T-cell (primary cell): ENCODE measurements around the gene STAP1. TPM values are rescaled to one million over a fixed set of nuclear protein-coding genes. Genes with fewer than 3 reads are reported as not detected.
"Not testable (repeated sequence)": the region's sequence is repeated elsewhere in the genome, so short reads cannot be mapped to it uniquely, and the experiment has no call there.

Experiments
- ATAC-seq, 4 experiments: fragments of 200-7000 bp in 3 of 4; fragments of 150-1000 bp in 1 of 4; cut with Tn5 transposase; replicated peaks in 1 of 4; 1 replicate in 3 of 4; 2 replicates in 1 of 4; pipeline ENCODE4 v1.10.0; 2021; ENCODE audit warnings: moderate library complexity in 3 of 4, mild to moderate bottlenecking in 2 of 4, moderate number of reproducible peaks in 1 of 4
- CTCF ChIA-PET, 2 donors: fragments of 300-600 bp; sonication (Branson Sonifier 250); formaldehyde crosslinking; loops; one replicate each; lab custom pipeline; 2022; ENCODE audit warnings: antibody characterized with exemption in 2 of 2; lab: Charles Lee
- POLR2A ChIA-PET, 2 donors: fragments of 300-600 bp; sonication (Branson Sonifier 250); formaldehyde crosslinking; loops; one replicate each; lab custom pipeline; 2022; ENCODE audit warnings: antibody characterized with exemption in 2 of 2; lab: Charles Lee
- DNase-seq, 35 experiments: peaks; one replicate each; pipeline versions ENCODE4 v3.0.0 to v3.0.0-alpha.2; 2013 to 2023
- H3K27ac ChIP-seq: one replicate; pipeline ENCODE4 v1.5.1; 2013; ENCODE audit warnings: low read length
- H3K27me3 ChIP-seq, 2 experiments: replicated peaks in 1 of 2; 1 replicate in 1 of 2; 2 replicates in 1 of 2; pipeline versions ENCODE4 v1.6.1 to v1.7.0; 2013; ENCODE audit warnings: low read length in 1 of 2, mixed read lengths in 1 of 2; ENCODE audit not compliant: control insufficient read depth in 2 of 2, insufficient read depth in 2 of 2; ENCODE audit errors: extremely low read depth in 1 of 2
- H3K36me3 ChIP-seq, 2 donors: 1 replicate in 1 of 2; 2 replicates in 1 of 2; pipeline versions ENCODE4 v1.6.1 to v1.7.0; 2013; ENCODE audit warnings: low read length in 1 of 2; ENCODE audit not compliant: control insufficient read depth in 2 of 2, insufficient read depth in 1 of 2; ENCODE audit errors: extremely low read depth in 1 of 2
- H3K4me1 ChIP-seq, 2 experiments: 1 replicate in 1 of 2; 2 replicates in 1 of 2; pipeline versions ENCODE4 v1.6.1 to v1.7.0; 2013; ENCODE audit warnings: low read length in 2 of 2, mixed read lengths in 1 of 2; ENCODE audit not compliant: insufficient read depth in 2 of 2, control insufficient read depth in 1 of 2; ENCODE audit errors: extremely low read depth in 1 of 2
- H3K4me3 ChIP-seq, 2 donors: 1 replicate in 1 of 2; 2 replicates in 1 of 2; pipeline versions ENCODE4 v1.5.1 to v1.7.0; 2013; ENCODE audit warnings: mild to moderate bottlenecking in 2 of 2, low read length in 1 of 2, moderate library complexity in 1 of 2; ENCODE audit not compliant: control insufficient read depth in 1 of 2; ENCODE audit errors: extremely low read depth in 1 of 2
- H3K9me3 ChIP-seq: 2 replicates; pipeline ENCODE4 v1.7.0; 2013
- H3K27ac Mint-ChIP-seq, 2 donors: one replicate each; pipeline ENCODE4 v1.8.0; 2020 to 2021; ENCODE audit warnings: mild to moderate bottlenecking in 2 of 2, mixed read lengths in 2 of 2
- H3K27me3 Mint-ChIP-seq, 2 donors: one replicate each; pipeline ENCODE4 v1.8.0; 2021 to 2022; ENCODE audit warnings: mixed read lengths in 2 of 2
- H3K36me3 Mint-ChIP-seq: one replicate; pipeline ENCODE4 v1.8.0; 2021; ENCODE audit warnings: mixed read lengths
- H3K4me1 Mint-ChIP-seq, 3 donors: one replicate each; pipeline ENCODE4 v1.8.0; 2020 to 2022; ENCODE audit warnings: mixed read lengths in 3 of 3, mild to moderate bottlenecking in 1 of 3
- H3K4me3 Mint-ChIP-seq, 3 donors: one replicate each; pipeline ENCODE4 v1.8.0; 2020 to 2022; ENCODE audit warnings: mild to moderate bottlenecking in 3 of 3, mixed read lengths in 3 of 3, moderate library complexity in 3 of 3
- H3K9me3 Mint-ChIP-seq, 3 donors: one replicate each; pipeline ENCODE4 v1.8.0; 2020 to 2022; ENCODE audit warnings: mixed read lengths in 3 of 3
- WGBS: methylation state at CpG from one replicate; pipeline ENCODE4 v1.1.5; 2013; ENCODE audit warnings: missing lambda C conversion rate; ENCODE audit not compliant: insufficient coverage; 5-methylcytosine and 5-hydroxymethylcytosine counted together
- total RNA-seq, 35 experiments: library from RNA in 6 of 35; stranded (reverse) in 6 of 35; fragments of 120-200 nt in 1 of 35; gene quantifications; one replicate each; pipeline versions ENCODE4 v1.2.1 to v1.2.4 and lab custom pipeline; 2013 to 2026

The STAP1 gene
- total RNA-seq, 5 donors from 2014 or later (not counting 1 experiment from before 2014, with no cell fraction given), result 1.6 to 8.0 (median 4.3) TPM

DNA sequence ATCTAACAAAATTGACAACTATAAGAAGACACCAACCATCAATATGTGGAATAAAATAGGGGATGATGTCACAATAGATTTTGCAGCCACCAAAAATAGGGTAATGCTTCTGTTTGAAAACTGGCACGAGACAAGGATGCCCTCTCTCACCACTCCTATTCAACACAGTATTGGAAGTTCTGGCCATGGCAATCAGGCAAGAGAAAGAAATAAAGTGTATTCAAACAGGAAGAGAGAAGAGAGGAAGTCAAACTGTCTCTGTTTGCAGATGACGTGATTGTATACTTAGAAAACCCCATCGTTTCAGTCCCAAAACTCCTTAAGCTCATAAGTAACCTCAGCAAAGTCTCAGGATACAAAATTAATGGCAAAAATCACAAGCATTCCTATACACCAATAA lies 34.4 kb upstream of the STAP1 start:
- H3K27me3 Mint-ChIP-seq, H3K9me3 ChIP-seq, ATAC-seq, H3K9me3 Mint-ChIP-seq, H3K4me3 ChIP-seq, H3K27me3 ChIP-seq, DNase-seq, CTCF ChIA-PET, H3K27ac ChIP-seq: not testable (repeated sequence)
- Histone ChIP-seq H3K36me3 (peaks cover 0 to 19% of the 10 kb centered on the region in 2 donors), H3K4me1 (peaks cover 2 to 24% of the 10 kb centered on the region in 2 experiments)
- H3K4me3 Mint-ChIP-seq, result peak overlapping the region in 2 of 3 donors; percentile 13 to 44
- H3K36me3 Mint-ChIP-seq, result peaks cover 68% of the 10 kb centered on the region
- H3K4me1 Mint-ChIP-seq, result peaks cover 77 to 82% (median 80%) of the 10 kb centered on the region in 3 donors
- H3K27ac Mint-ChIP-seq, result peak overlapping the region; percentile 53 to 66
- POLR2A ChIA-PET, result interaction anchor here in 1 of 2 donors (0.6 to 1.1 kb wide), 2 partner anchors 20 to 159 kb away, joined by 3 read pairs; no protein-coding TSS in a partner anchor
- no CpG with 5 or more reads among the region's 3 CpGs for WGBS

GRCh38 chr4:67531379-67531962 lies 27.1 kb upstream of the STAP1 start:
- Histone ChIP-seq H3K4me1 (peaks cover 0 to 3% of the 10 kb centered on the region in 2 experiments), H3K9me3 (peaks cover 5% of the 10 kb centered on the region), H3K27ac (no peak overlapping the region), H3K4me3 (no peak overlapping the region), H3K27me3 (no peaks in the 10 kb centered on the region), H3K36me3 (peaks cover 13 to 46% of the 10 kb centered on the region in 2 donors)
- no peak for DNase-seq
- no peaks in the 10 kb centered on the region for H3K27me3 Mint-ChIP-seq
- ATAC-seq, result no peak
- 100% methylated on average over 2 of the region's 4 CpGs for WGBS
- H3K4me3 Mint-ChIP-seq, result peak overlapping the region in 1 of 3 donors; percentile 1
- CTCF ChIA-PET, result no interaction called here
- H3K36me3 Mint-ChIP-seq, result peaks cover 79% of the 10 kb centered on the region
- POLR2A ChIA-PET, result interaction anchor here in 1 of 2 donors (1.3 kb wide), 1 partner anchor 12 kb away, joined by 4 read pairs; no protein-coding TSS in a partner anchor
- H3K4me1 Mint-ChIP-seq, result peaks cover 58 to 63% (median 60%) of the 10 kb centered on the region in 3 donors
- H3K27ac Mint-ChIP-seq, result peak overlapping the region in 1 of 2 donors; percentile 34
- peaks cover 4 to 10% (median 7%) of the 10 kb centered on the region in 3 donors for H3K9me3 Mint-ChIP-seq

GRCh38 chr4:67532397-67532796 lies 26.1 kb upstream of the STAP1 start:
- DNase-seq, H3K27ac Mint-ChIP-seq, ATAC-seq, H3K9me3 Mint-ChIP-seq, H3K9me3 ChIP-seq, H3K4me3 Mint-ChIP-seq, CTCF ChIA-PET, H3K4me3 ChIP-seq, H3K27me3 Mint-ChIP-seq, H3K27ac ChIP-seq, H3K4me1 ChIP-seq, H3K27me3 ChIP-seq: not testable (repeated sequence)
- 100% methylated on average over 1 of the region's 4 CpGs for WGBS
- Mint-ChIP-seq H3K4me1 (peaks cover 50 to 55% (median 52%) of the 10 kb centered on the region in 3 donors), H3K36me3 (peaks cover 71% of the 10 kb centered on the region)
- peaks cover 13 to 52% of the 10 kb centered on the region in 2 donors for H3K36me3 ChIP-seq
- POLR2A ChIA-PET, result interaction anchor here in 1 of 2 donors (0.6 kb wide), 1 partner anchor 777 kb away, joined by 6 read pairs; no protein-coding TSS in a partner anchor

DNA sequence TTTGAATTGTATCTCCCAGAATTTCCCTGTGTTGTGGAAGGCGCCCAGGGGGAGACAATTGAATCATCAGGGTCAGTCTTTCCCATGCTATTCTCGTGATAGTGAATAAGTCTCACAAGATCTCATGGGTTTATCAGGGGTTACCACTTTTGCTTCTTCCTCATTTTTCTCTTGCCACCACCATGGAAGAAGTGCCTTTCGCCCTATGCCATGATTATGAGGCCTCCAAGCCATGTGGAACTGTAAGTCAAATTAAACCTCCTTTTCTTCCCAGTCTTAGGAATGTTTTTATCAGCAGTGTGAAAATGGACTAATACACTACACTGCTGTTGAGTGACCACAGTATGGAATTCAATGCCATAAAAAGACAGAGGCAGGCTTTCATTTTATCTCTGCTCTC lies 25.4 kb upstream of the STAP1 start:
- Mint-ChIP-seq H3K4me3 (no peak overlapping the region), H3K27me3 (no peaks in the 10 kb centered on the region), H3K36me3 (peaks cover 73% of the 10 kb centered on the region), H3K27ac (peak overlapping the region in 1 of 2 donors; percentile 49), H3K4me1 (peaks cover 44 to 52% (median 46%) of the 10 kb centered on the region in 3 donors), H3K9me3 (peaks cover 4 to 7% (median 7%) of the 10 kb centered on the region in 3 donors)
- Histone ChIP-seq H3K27me3 (no peaks in the 10 kb centered on the region), H3K36me3 (peaks cover 17 to 58% of the 10 kb centered on the region in 2 donors), H3K9me3 (peaks cover 5% of the 10 kb centered on the region), H3K4me3 (no peak overlapping the region), H3K27ac (no peak overlapping the region), H3K4me1 (no peaks in the 10 kb centered on the region)
- POLR2A ChIA-PET, result no interaction called here
- WGBS, result no CpG with 5 or more reads among the region's 3 CpGs
- CTCF ChIA-PET, result no interaction called here
- ATAC-seq, result no peak
- no peak for DNase-seq

- H3K9me3 Mint-ChIP-seq, result peaks cover 4 to 7% (median 7%) of the 10 kb centered on the region in 3 donors
- peaks cover 77% of the 10 kb centered on the region for H3K36me3 Mint-ChIP-seq
- ChIA-PET CTCF (interaction anchor here (0.6 to 1.1 kb wide), 3 partner anchors 8 to 17 kb away, joined by 3 to 4 read pairs (median 3); no protein-coding TSS in a partner anchor), POLR2A (interaction anchor here (0.7 to 2.5 kb wide), 4 partner anchors 8 to 92 kb away, joined by 3 to 9 read pairs (median 4); no protein-coding TSS in a partner anchor)
- Histone ChIP-seq H3K36me3 (peaks cover 17 to 60% of the 10 kb centered on the region in 2 donors), H3K9me3 (peaks cover 5% of the 10 kb centered on the region), H3K27ac (no peak overlapping the region), H3K4me1 (no peaks in the 10 kb centered on the region), H3K4me3 (no peak overlapping the region), H3K27me3 (no peaks in the 10 kb centered on the region)
- no peaks in the 10 kb centered on the region for H3K27me3 Mint-ChIP-seq
- H3K27ac Mint-ChIP-seq, result peak overlapping the region in 1 of 2 donors; percentile 12
- no CpG with 5 or more reads among the region's 2 CpGs for WGBS
- no peak overlapping the region for H3K4me3 Mint-ChIP-seq
- DNase-seq, result no peak
- H3K4me1 Mint-ChIP-seq, result peaks cover 41 to 58% (median 48%) of the 10 kb centered on the region in 3 donors
- no peak for ATAC-seq
Observed at GRCh38 chr4:67535280-67535840, 23.2 kb upstream of the STAP1 start.

DNA sequence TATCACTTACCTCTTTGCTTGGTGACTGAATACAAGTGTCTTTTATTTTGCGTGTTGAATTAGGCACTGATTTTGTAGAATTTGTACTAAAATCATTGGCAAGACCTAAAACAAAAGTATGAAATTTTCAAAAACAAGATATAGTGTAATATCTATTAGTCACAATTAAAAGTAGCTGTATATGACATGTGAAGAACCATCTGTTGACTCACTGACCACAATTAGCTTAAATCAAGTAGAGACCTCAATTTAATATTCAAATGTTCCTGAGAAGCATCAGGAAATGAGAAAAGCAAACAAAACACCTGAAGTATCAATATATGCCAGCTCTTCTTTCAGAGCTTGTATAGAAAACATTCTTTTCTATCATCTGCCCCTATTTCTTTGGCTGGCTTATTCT lies 18.7 kb upstream of the STAP1 start:
- ChIA-PET POLR2A (interaction anchor here in 1 of 2 donors (0.6 kb wide), 1 partner anchor 126 kb away, joined by 3 read pairs; no protein-coding TSS in a partner anchor), CTCF (interaction anchor here (0.6 kb wide), 2 partner anchors 10 to 47 kb away, joined by 3 to 9 read pairs; no protein-coding TSS in a partner anchor)

More for the DNA sequence above, 18.7 kb upstream of the STAP1 start:
- no peak overlapping the region for H3K27ac ChIP-seq
- H3K27ac Mint-ChIP-seq, result peak overlapping the region in 1 of 2 donors; percentile 35
- DNase-seq (no peak), ATAC-seq (no peak)
- peaks cover 0 to 12% of the 10 kb centered on the region in 2 experiments for H3K4me1 ChIP-seq
- no peak overlapping the region for H3K4me3 Mint-ChIP-seq
- H3K27me3 ChIP-seq, result no peaks in the 10 kb centered on the region
- WGBS, result no CpG with 5 or more reads among the region's 1 CpG
- H3K9me3 Mint-ChIP-seq, result no peaks in the 10 kb centered on the region
- H3K27me3 Mint-ChIP-seq, result no peaks in the 10 kb centered on the region
- no peaks in the 10 kb centered on the region for H3K9me3 ChIP-seq
- peaks cover 59% of the 10 kb centered on the region for H3K36me3 Mint-ChIP-seq
- H3K36me3 ChIP-seq, result peaks cover 4 to 51% of the 10 kb centered on the region in 2 donors
- no peak overlapping the region for H3K4me3 ChIP-seq
- H3K4me1 Mint-ChIP-seq, result peaks cover 63 to 66% (median 63%) of the 10 kb centered on the region in 3 donors
